Activated CD4-positive, alpha-beta memory T cell treated with anti-CD3 and anti-CD28 coated beads for 36 hours (primary cell): ENCODE measurements around the gene SLC35E2B. TPM values are rescaled to one million over a fixed set of nuclear protein-coding genes. Genes with fewer than 3 reads are reported as not detected.

ENCODE experiments used
- CTCF ChIA-PET: fragments of 350-600 bp; sonication (Branson Sonifier 250); formaldehyde crosslinking; loops from one replicate; lab custom pipeline; 2021; ENCODE audit warnings: antibody characterized with exemption, inconsistent platforms; lab: Charles Lee
- POLR2A ChIA-PET: fragments of 350-600 bp; sonication (Branson Sonifier 250); formaldehyde crosslinking; loops from one replicate; lab custom pipeline; 2021; ENCODE audit warnings: antibody characterized with exemption; lab: Charles Lee
- DNase-seq: peaks from one replicate; pipeline ENCODE4 v3.0.0-alpha.2; 2020
- H3K27ac Mint-ChIP-seq: one replicate; pipeline ENCODE4 v1.8.0; 2021; ENCODE audit warnings: mixed read lengths
- H3K27me3 Mint-ChIP-seq: one replicate; pipeline ENCODE4 v1.8.0; 2021; ENCODE audit warnings: mixed read lengths
- H3K36me3 Mint-ChIP-seq: one replicate; pipeline ENCODE4 v1.8.0; 2021; ENCODE audit warnings: mixed read lengths
- H3K4me1 Mint-ChIP-seq: one replicate; pipeline ENCODE4 v1.8.0; 2021; ENCODE audit warnings: low read depth, mixed read lengths
- H3K4me3 Mint-ChIP-seq: one replicate; pipeline ENCODE4 v1.8.0; 2021; ENCODE audit warnings: mild to moderate bottlenecking, mixed read lengths
- H3K9me3 Mint-ChIP-seq: one replicate; pipeline ENCODE4 v1.8.0; 2021; ENCODE audit warnings: mixed read lengths
- intact Hi-C: fragments of 100-400 bp; cut with micrococcal nuclease; formaldehyde crosslinking; loops from one replicate; pipeline ENCODE4 v1.15.1; 2023
- total RNA-seq, 2 experiments: library from RNA; stranded (reverse); gene quantifications; one replicate each; pipeline ENCODE4 v1.2.3, GENCODE V29; 2021

Gene SLC35E2B
- total RNA-seq, 2 experiments from 2014 or later: 29.0 to 30.1 TPM

DNA sequence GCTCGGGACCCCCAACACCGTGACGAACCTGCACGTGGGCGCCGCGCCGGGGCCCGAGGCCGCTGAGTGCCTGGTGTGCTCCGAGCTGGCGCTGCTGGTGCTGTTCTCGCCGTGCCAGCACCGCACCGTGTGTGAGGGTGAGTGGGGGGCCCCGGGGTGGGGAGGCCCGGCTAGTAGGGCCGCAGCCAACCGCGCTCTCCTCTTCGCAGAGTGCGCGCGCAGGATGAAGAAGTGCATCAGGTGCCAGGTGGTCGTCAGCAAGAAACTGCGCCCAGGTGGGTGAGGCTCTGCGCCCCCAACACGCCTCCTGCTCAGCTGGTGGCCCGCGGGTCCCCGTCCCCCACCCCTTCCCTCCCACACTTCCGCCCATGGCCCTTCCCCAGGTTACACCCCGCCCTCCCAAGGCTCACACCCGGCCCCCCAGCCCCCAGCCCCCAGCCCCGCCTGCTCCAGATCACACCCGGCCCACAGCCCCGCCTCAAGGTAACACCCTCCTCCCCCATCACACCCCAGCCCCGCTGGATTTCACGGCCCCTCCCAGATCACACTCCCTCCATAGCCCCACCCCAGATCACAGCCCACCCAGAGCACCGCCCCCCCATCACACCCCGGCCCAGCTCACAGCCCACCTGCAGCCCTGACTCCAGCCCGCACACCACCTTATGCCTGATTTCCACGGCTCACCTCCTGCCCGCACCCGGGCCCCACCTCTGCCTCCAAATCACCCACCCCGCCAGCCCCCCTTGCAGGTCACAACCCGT is 63.0 kb downstream of the SLC35E2B start:
- H3K27ac Mint-ChIP-seq: peak overlapping the region; percentile 23
- DNase-seq: peak; percentile 69
- H3K4me3 Mint-ChIP-seq: peak overlapping the region; percentile 46
- no peaks in the 10 kb centered on the region for H3K9me3 Mint-ChIP-seq
- H3K27me3 Mint-ChIP-seq: peaks cover 4% of the 10 kb centered on the region
- CTCF ChIA-PET: interaction anchor here (1.7 to 1.8 kb wide), 2 partner anchors 14 to 16 kb away, joined by 4 to 13 read pairs; partner anchors contain the start of gene MIB2
- POLR2A ChIA-PET: interaction anchor here (0.9 kb wide), 1 partner anchor 14 kb away, joined by 3 read pairs; the partner anchor contains the start of gene MIB2
- peaks cover 7% of the 10 kb centered on the region for H3K4me1 Mint-ChIP-seq
- peaks cover 2% of the 10 kb centered on the region for H3K36me3 Mint-ChIP-seq
- intact Hi-C loops: loop anchor here (2.0 kb wide), 1 partner anchor 15 kb away; the partner anchor contains the start of gene MIB2

- CTCF ChIA-PET: interaction anchor here (1.7 kb wide), 1 partner anchor 13 kb away, joined by 4 read pairs; the partner anchor contains the start of gene MIB2
- peak; percentile 64 for DNase-seq
- intact Hi-C loops: no loop called here
- POLR2A ChIA-PET: interaction anchor here (0.8 to 0.9 kb wide), 2 partner anchors 11 to 13 kb away, joined by 3 read pairs; partner anchors contain the start of gene MIB2
- Mint-ChIP-seq H3K4me1 (peaks cover 7% of the 10 kb centered on the region), H3K27ac (no peak overlapping the region), H3K4me3 (peak overlapping the region; percentile 32), H3K9me3 (no peaks in the 10 kb centered on the region), H3K27me3 (peaks cover 4% of the 10 kb centered on the region), H3K36me3 (peaks cover 2% of the 10 kb centered on the region)
These were observed 63.7 kb downstream of the SLC35E2B start for GRCh38 chr1:1628754-1629429.

- Mint-ChIP-seq H3K27me3 (peaks cover 4% of the 10 kb centered on the region), H3K27ac (no peak overlapping the region), H3K4me1 (peaks cover 7% of the 10 kb centered on the region), H3K4me3 (peak overlapping the region; percentile 32), H3K36me3 (peaks cover 2% of the 10 kb centered on the region), H3K9me3 (no peaks in the 10 kb centered on the region)
- ChIA-PET POLR2A (interaction anchor here (0.8 kb wide), 1 partner anchor 10 kb away, joined by 3 read pairs; no protein-coding TSS in a partner anchor), CTCF (interaction anchor here (1.7 kb wide), 1 partner anchor 13 kb away, joined by 4 read pairs; the partner anchor contains the start of gene MIB2)
- intact Hi-C loops: no loop called here
- DNase-seq: no peak
These were observed 64.5 kb downstream of the SLC35E2B start for GRCh38 chr1:1627829-1628753.

DNA sequence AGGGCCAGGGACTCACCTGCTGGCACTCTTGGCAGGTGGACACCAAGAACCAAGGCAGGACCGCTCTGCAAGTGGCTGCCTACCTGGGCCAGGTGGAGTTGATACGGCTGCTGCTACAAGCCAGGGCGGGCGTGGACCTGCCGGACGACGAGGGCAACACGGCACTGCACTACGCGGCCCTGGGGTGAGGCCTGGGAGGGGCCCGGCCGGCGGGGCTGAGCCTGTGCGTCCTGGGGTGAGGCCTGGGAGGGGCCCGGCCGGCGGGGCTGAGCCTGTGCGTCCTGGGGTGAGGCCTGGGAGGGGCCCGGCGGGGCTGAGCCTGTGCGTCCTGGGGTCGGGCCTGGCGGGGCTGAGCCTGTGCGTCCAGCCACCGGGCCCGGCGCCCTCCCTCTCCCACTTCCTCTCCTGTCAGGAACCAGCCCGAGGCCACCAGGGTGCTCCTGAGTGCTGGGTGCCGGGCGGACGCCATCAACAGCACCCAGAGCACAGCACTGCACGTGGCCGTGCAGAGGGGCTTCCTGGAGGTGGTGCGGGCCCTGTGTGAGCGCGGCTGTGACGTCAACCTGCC is 65.2 kb downstream of the SLC35E2B start:
- Mint-ChIP-seq H3K27ac (no peak overlapping the region), H3K36me3 (peaks cover 2% of the 10 kb centered on the region), H3K9me3 (no peaks in the 10 kb centered on the region), H3K4me3 (no peak overlapping the region), H3K27me3 (peaks cover 4% of the 10 kb centered on the region), H3K4me1 (peaks cover 7% of the 10 kb centered on the region)
- CTCF ChIA-PET: no interaction called here
- POLR2A ChIA-PET: no interaction called here
- intact Hi-C loops: no loop called here
- no peak for DNase-seq

GRCh38 chr1:1626207-1627141 is 66.1 kb downstream of the SLC35E2B start:
- CTCF ChIA-PET: no interaction called here
- Mint-ChIP-seq H3K27me3 (peaks cover 3% of the 10 kb centered on the region), H3K9me3 (no peaks in the 10 kb centered on the region), H3K27ac (no peak overlapping the region), H3K4me3 (no peak overlapping the region), H3K36me3 (peaks cover 2% of the 10 kb centered on the region), H3K4me1 (peaks cover 6% of the 10 kb centered on the region)
- intact Hi-C loops: no loop called here
- POLR2A ChIA-PET: no interaction called here
- no peak for DNase-seq

DNA sequence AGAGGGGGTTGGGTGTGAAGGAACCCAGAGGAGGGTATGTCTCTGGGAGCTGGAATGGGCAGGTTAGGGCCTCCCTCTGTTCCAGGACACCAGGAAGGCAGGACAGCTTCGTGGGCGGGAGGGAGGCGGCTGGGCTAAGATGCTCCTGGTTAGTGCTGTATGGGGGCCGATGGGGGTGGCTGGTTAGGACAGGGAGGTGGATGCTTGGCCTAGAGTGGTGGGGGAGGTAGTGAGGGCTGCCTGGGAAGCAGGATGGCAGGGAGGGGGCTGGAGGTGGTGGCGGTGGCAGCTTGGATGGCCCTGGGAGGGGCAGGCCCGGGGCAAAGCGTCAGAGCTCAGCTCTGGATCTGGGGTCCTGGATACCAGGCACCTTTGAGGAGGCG is 66.8 kb downstream of the SLC35E2B start:
- peaks cover 2% of the 10 kb centered on the region for H3K27me3 Mint-ChIP-seq
- DNase-seq: no peak
- POLR2A ChIA-PET: no interaction called here
- CTCF ChIA-PET: no interaction called here
- H3K27ac Mint-ChIP-seq: no peak overlapping the region
- H3K36me3 Mint-ChIP-seq: peaks cover 2% of the 10 kb centered on the region
- intact Hi-C loops: no loop called here
- peaks cover 6% of the 10 kb centered on the region for H3K4me1 Mint-ChIP-seq
- H3K4me3 Mint-ChIP-seq: no peak overlapping the region
- no peaks in the 10 kb centered on the region for H3K9me3 Mint-ChIP-seq

- Mint-ChIP-seq H3K27me3 (peaks cover 2% of the 10 kb centered on the region), H3K4me1 (peaks cover 6% of the 10 kb centered on the region), H3K36me3 (peaks cover 2% of the 10 kb centered on the region), H3K4me3 (no peak overlapping the region), H3K9me3 (no peaks in the 10 kb centered on the region), H3K27ac (no peak overlapping the region)
- intact Hi-C loops: no loop called here
- DNase-seq: no peak
- POLR2A ChIA-PET: no interaction called here
- CTCF ChIA-PET: no interaction called here
These were observed 67.2 kb downstream of the SLC35E2B start for GRCh38 chr1:1625404-1625775.

DNA sequence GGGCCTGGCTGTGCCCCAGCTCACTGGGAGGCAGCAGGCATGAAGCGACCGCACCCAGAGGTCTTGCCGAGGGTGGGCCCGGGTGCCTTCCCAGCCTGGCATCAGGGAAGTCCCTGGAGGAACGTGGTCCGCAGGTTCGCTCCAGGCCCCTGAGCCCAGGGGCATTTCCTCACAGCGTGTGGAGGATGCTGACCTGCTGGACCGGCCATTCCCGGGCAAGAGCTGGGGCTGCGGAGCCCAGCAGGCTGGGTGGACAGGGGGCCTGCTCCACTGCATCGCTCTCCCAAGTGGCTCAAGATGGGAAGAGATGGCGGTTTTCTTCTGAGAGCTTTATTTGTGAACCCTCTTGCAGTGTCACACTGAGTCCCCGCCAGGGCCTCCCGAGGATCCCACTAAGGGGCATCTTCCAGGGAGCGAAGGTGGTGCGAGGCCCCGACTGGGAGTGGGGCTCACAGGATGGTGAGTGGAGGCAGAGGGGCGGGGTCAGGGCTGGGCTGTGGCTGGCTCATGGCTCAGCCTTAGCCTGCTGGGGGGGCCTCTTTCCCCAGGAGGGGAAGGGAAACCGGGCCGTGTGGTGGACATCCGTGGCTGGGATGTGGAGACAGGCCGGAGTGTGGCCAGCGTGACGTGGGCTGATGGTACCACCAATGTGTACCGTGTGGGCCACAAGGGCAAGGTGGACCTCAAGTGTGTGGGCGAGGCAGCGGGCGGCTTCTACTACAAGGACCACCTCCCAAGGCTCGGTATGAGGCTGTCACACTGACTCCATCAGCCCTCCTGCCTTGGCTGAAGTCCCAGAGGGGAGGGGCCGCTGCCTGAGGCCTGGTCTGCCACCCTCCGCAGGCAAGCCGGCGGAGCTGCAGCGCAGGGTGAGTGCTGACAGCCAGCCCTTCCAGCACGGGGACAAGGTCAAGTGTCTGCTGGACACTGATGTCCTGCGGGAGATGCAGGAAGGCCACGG is 67.9 kb downstream of the SLC35E2B start:
- no peaks in the 10 kb centered on the region for H3K9me3 Mint-ChIP-seq
- H3K4me1 Mint-ChIP-seq: peaks cover under 1% of the 10 kb centered on the region
- H3K27me3 Mint-ChIP-seq: no peaks in the 10 kb centered on the region
- CTCF ChIA-PET: no interaction called here
- no peak overlapping the region for H3K4me3 Mint-ChIP-seq
- no peak overlapping the region for H3K27ac Mint-ChIP-seq
- no peaks in the 10 kb centered on the region for H3K36me3 Mint-ChIP-seq
- intact Hi-C loops: no loop called here
- no peak for DNase-seq
- POLR2A ChIA-PET: no interaction called here

- no peak for DNase-seq
- Mint-ChIP-seq H3K36me3 (no peaks in the 10 kb centered on the region), H3K27ac (no peak overlapping the region), H3K9me3 (no peaks in the 10 kb centered on the region), H3K27me3 (no peaks in the 10 kb centered on the region), H3K4me1 (no peaks in the 10 kb centered on the region), H3K4me3 (no peak overlapping the region)
- CTCF ChIA-PET: no interaction called here
- intact Hi-C loops: no loop called here
- POLR2A ChIA-PET: no interaction called here
These were observed 68.8 kb downstream of the SLC35E2B start for GRCh38 chr1:1623631-1624442.
